T-helper 17 cell (primary cell): Measurements from ENCODE around the gene FAT3. TPM values are rescaled to one million over a fixed set of nuclear protein-coding genes. Genes with fewer than 3 reads are reported as not detected.

Source experiments
- ATAC-seq: fragments of 150-1000 bp; cut with Tn5 transposase; 2 replicates; pipeline ENCODE4 v1.10.0; 2021; ENCODE audit warnings: mild to moderate bottlenecking, moderate library complexity
- DNase-seq, 3 donors: peaks; one replicate each; pipeline versions ENCODE4 v3.0.0 to v3.0.0-alpha.2; 2020 to 2021
- H3K9me3 ChIP-seq: one replicate; pipeline ENCODE4 v1.7.0; 2013; ENCODE audit warnings: low read length, mild to moderate bottlenecking; ENCODE audit not compliant: control insufficient read depth, poor library complexity, severe bottlenecking
- H3K27ac Mint-ChIP-seq: one replicate; pipeline ENCODE4 v1.8.0; 2022; ENCODE audit warnings: mild to moderate bottlenecking, moderate library complexity, mixed read lengths
- H3K27me3 Mint-ChIP-seq: one replicate; pipeline ENCODE4 v1.8.0; 2022; ENCODE audit warnings: mixed read lengths
- H3K36me3 Mint-ChIP-seq: one replicate; pipeline ENCODE4 v1.8.0; 2022; ENCODE audit warnings: low read depth, mixed read lengths
- H3K4me1 Mint-ChIP-seq: one replicate; pipeline ENCODE4 v1.8.0; 2022; ENCODE audit warnings: mild to moderate bottlenecking, mixed read lengths
- H3K4me3 Mint-ChIP-seq: one replicate; pipeline ENCODE4 v1.8.0; 2022; ENCODE audit warnings: mild to moderate bottlenecking, moderate library complexity, mixed read lengths
- total RNA-seq, 4 donors: library from RNA in 2 of 4; stranded (reverse) in 2 of 4; gene quantifications; one replicate each; pipeline ENCODE4 v1.2.3 and lab custom pipeline; 2022 to 2026

The FAT3 gene
- total RNA-seq, 2 donors from 2014 or later: not detected

DNA sequence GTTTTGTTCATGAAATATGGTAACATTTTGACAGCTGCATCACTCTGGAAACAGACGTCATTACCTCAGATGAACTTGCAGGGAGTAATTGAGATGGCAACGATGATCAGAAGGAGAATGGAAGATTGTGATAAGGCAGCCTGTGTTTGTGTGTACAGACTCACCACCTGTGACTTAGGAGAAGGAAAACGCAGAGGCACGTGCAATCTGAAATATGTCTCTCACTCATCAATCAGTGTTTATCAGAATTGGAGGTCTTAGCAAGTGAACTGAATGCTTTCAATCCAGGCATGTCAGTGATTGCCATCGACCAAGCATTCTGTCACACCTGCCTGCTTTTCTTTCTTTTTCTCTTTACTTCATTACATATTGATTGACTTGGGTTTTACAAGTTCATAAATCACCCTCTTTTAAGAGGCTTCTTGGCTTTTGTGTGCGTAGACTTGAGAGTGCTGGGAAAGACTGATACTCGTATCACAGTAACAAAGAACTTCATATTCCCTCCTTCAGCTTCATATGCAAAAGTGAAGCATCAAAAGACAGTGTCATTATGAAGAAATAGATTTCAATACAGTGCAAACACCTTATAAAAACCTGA, 24.6 kb downstream of the FAT3 start:
- H3K27ac Mint-ChIP-seq: no peak overlapping the region
- H3K27me3 Mint-ChIP-seq: no peaks in the 10 kb centered on the region
- ATAC-seq: no peak
- H3K4me1 Mint-ChIP-seq: no peaks in the 10 kb centered on the region
- no peak overlapping the region for H3K4me3 Mint-ChIP-seq
- DNase-seq: no peak
- H3K36me3 Mint-ChIP-seq: no peaks in the 10 kb centered on the region
- H3K9me3 ChIP-seq: no peaks in the 10 kb centered on the region

DNA sequence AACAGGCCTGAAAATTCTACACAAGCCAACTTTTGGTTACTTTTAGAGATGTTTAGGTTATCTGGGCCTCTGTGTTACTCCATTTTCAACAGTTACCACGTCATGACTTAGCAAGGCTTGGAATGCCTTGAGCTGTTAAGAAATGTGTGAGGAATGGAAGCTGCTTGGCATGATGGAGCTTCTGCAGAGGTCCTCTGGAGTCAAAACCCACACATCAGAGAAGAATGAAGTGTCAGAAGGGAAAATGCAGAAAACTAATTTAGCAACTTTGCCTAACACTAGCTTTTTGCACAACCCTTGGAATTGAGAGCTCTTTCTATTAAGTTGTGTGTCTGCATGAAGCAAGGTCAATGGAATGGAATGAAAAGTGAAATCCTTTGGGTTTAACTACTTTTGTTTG, 27.4 kb downstream of the FAT3 start:
- ATAC-seq: no peak
- Mint-ChIP-seq H3K27ac (no peak overlapping the region), H3K4me3 (no peak overlapping the region), H3K36me3 (no peaks in the 10 kb centered on the region), H3K4me1 (no peaks in the 10 kb centered on the region), H3K27me3 (no peaks in the 10 kb centered on the region)
- no peaks in the 10 kb centered on the region for H3K9me3 ChIP-seq
- no peak for DNase-seq

DNA sequence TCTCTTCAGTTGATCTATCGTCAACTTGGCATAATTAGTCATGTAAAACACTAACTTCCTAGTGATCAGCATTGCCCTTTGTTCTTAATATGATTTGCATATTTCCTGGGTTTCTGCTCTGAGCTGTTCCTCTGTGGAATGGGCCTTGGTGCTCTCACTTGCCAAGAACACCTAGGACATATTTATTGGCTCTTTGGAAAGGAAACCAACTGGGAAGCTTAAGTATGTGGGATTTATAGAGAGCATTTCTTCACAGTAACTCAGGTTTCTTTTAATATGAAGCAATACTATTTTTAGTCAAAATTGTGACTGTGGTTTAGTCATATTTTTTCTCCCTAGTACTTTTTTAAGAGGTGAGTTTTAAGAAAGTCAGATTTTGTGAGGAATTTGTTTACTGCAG, 28.8 kb downstream of the FAT3 start:
- Mint-ChIP-seq H3K27ac (no peak overlapping the region), H3K4me1 (no peaks in the 10 kb centered on the region), H3K4me3 (no peak overlapping the region), H3K27me3 (no peaks in the 10 kb centered on the region), H3K36me3 (no peaks in the 10 kb centered on the region)
- no peaks in the 10 kb centered on the region for H3K9me3 ChIP-seq
- ATAC-seq (no peak), DNase-seq (no peak)

DNA sequence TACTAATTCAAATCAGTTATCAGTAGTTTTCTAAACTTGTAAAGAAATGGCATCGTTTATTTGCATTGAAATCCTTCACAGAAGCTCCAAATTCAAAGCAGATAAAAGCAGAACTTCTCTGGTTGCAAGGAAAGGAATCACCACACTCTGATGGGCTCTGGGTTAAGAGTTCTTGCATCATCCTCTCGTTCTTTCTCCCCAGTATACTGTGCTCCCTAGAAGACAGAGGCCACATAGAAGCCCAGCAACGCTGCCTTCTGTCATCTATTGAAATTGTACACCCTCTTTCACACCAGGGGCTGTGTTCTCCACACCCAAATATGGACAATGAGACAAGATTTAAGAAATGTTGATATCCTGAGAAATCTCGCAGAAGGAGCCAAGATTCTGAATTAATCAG, 29.3 kb downstream of the FAT3 start:
- H3K4me1 Mint-ChIP-seq: no peaks in the 10 kb centered on the region
- H3K4me3 Mint-ChIP-seq: no peak overlapping the region
- H3K27me3 Mint-ChIP-seq: no peaks in the 10 kb centered on the region
- H3K9me3 ChIP-seq: no peaks in the 10 kb centered on the region
- no peak overlapping the region for H3K27ac Mint-ChIP-seq
- ATAC-seq (no peak), DNase-seq (no peak)
- H3K36me3 Mint-ChIP-seq: no peaks in the 10 kb centered on the region

GRCh38 chr11:92257536-92257935, 32.9 kb downstream of the FAT3 start:
- H3K9me3 ChIP-seq: no peaks in the 10 kb centered on the region
- DNase-seq (no peak), ATAC-seq (no peak)
- no peaks in the 10 kb centered on the region for H3K36me3 Mint-ChIP-seq
- H3K27ac Mint-ChIP-seq: no peak overlapping the region
- H3K4me1 Mint-ChIP-seq: no peaks in the 10 kb centered on the region
- no peaks in the 10 kb centered on the region for H3K27me3 Mint-ChIP-seq
- no peak overlapping the region for H3K4me3 Mint-ChIP-seq

DNA sequence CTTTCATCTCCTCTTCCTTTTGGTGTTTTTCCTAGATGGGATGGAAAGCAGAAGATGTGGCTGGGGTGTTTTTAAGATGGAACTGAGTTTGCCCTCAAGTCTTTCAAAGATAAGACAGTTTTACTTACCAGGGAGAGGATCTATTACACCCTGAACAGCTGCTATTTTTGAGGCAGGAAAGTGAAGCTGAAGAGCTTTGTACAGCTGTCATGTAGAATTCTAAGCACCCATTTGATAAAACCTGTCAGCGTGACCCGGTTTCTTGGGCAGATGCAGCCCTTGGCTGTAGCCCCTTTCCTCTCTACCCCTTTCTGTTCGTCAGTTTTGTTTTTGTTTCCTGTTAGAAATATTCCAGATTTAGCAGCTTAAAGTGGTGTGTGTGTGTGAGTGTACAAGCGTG, 35.2 kb downstream of the FAT3 start:
- H3K9me3 ChIP-seq: no peaks in the 10 kb centered on the region
- no peaks in the 10 kb centered on the region for H3K4me1 Mint-ChIP-seq
- no peak overlapping the region for H3K4me3 Mint-ChIP-seq
- H3K36me3 Mint-ChIP-seq: no peaks in the 10 kb centered on the region
- H3K27me3 Mint-ChIP-seq: no peaks in the 10 kb centered on the region
- DNase-seq: no peak
- no peak for ATAC-seq
- no peak overlapping the region for H3K27ac Mint-ChIP-seq

DNA sequence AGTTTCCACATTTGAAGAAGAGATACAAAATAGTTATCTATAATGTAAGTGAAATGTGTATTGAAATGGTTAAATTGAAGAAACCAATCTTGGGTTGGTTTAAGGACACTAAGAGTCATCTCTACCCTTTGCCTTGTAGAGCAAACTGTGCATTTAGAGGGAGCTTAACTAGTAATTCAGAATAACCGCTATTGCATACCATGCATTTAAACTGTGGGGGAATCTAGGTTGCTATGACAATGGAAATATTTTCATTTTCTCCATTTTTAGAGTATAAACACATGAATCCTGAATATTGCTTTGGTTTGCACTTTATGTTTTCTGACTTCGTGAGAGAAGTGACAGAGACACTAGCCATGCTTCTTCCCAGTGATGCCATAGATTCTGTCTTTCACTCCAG, 39.7 kb downstream of the FAT3 start:
- no peaks in the 10 kb centered on the region for H3K4me1 Mint-ChIP-seq
- no peaks in the 10 kb centered on the region for H3K9me3 ChIP-seq
- no peak for ATAC-seq
- no peaks in the 10 kb centered on the region for H3K36me3 Mint-ChIP-seq
- no peak overlapping the region for H3K27ac Mint-ChIP-seq
- no peak overlapping the region for H3K4me3 Mint-ChIP-seq
- no peaks in the 10 kb centered on the region for H3K27me3 Mint-ChIP-seq
- no peak for DNase-seq

- no peaks in the 10 kb centered on the region for H3K27me3 Mint-ChIP-seq
- no peak for ATAC-seq
- no peaks in the 10 kb centered on the region for H3K4me1 Mint-ChIP-seq
- no peak overlapping the region for H3K4me3 Mint-ChIP-seq
- no peaks in the 10 kb centered on the region for H3K9me3 ChIP-seq
- no peak overlapping the region for H3K27ac Mint-ChIP-seq
- H3K36me3 Mint-ChIP-seq: no peaks in the 10 kb centered on the region
- DNase-seq: no peak
These were observed 42.2 kb downstream of the FAT3 start for GRCh38 chr11:92266806-92267205.

DNA sequence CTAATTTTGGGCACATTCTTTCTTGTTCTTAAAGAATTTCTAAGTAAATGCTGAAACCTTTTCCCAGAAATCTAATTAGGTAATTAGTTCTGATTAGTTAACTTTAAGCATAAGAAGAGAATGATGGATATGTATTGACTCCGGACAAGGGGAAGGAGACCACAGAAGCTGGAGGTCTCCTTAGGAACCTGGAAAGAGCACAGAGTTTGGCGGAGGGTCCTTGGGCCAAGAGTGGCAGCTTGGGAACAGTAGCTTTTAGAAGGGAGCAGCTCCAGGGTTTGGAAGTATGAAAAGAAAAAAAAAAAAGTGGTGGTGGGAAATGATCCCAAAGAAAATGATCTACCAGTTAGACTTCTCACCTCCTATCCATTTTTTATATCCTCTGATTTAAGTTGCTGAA, 42.7 kb downstream of the FAT3 start:
- Mint-ChIP-seq H3K4me1 (no peaks in the 10 kb centered on the region), H3K27ac (no peak overlapping the region), H3K4me3 (no peak overlapping the region), H3K36me3 (no peaks in the 10 kb centered on the region), H3K27me3 (no peaks in the 10 kb centered on the region)
- no peak for DNase-seq
- ATAC-seq: no peak
- no peaks in the 10 kb centered on the region for H3K9me3 ChIP-seq

DNA sequence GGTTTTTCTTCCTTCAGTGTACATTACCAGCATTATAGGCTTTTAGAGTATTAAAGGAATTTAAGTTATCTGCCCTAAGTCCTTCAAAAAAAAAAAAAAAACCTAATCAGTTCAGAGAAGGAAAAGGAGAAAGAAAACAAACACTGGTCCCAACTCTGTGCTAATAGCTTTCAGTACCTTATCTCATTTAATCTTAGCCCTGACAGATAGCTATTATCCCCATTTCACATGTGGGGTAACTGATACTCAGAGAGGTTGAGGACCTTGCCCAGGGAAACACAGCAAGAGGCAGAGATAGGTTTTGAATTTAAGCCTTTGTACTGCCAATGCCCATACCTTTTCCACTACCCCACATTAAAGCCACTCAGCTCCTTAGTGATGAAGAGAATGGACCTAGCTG, 43.4 kb downstream of the FAT3 start:
- H3K27me3 Mint-ChIP-seq: no peaks in the 10 kb centered on the region
- DNase-seq (no peak), ATAC-seq (no peak)
- H3K4me3 Mint-ChIP-seq: no peak overlapping the region
- H3K9me3 ChIP-seq: no peaks in the 10 kb centered on the region
- no peaks in the 10 kb centered on the region for H3K4me1 Mint-ChIP-seq
- H3K27ac Mint-ChIP-seq: no peak overlapping the region
- no peaks in the 10 kb centered on the region for H3K36me3 Mint-ChIP-seq

GRCh38 chr11:92268546-92268945, 43.9 kb downstream of the FAT3 start:
- H3K4me3 Mint-ChIP-seq: no peak overlapping the region
- no peak for ATAC-seq
- H3K27ac Mint-ChIP-seq: no peak overlapping the region
- no peaks in the 10 kb centered on the region for H3K9me3 ChIP-seq
- no peaks in the 10 kb centered on the region for H3K27me3 Mint-ChIP-seq
- no peaks in the 10 kb centered on the region for H3K4me1 Mint-ChIP-seq
- no peaks in the 10 kb centered on the region for H3K36me3 Mint-ChIP-seq
- no peak for DNase-seq

DNA sequence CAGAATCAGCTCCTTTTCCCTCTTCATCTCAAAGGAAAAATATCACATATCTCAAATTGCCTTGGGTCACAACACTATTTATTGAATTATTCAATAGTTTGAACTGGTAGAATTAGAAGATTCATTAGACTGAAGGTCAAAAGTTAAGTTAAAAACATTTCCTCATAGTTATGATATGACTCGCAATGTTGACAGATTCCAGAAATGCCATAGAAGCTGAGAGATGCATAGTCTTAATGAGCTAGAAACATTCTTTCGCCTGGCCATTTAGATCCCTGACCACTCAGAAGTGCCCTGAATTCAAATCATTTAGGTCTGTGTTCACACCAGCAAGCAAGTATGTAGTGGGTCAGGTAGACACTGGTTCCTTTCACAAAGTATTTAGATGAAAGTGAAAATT, 44.4 kb downstream of the FAT3 start:
- ATAC-seq (no peak), DNase-seq (no peak)
- Mint-ChIP-seq H3K27me3 (no peaks in the 10 kb centered on the region), H3K4me1 (no peaks in the 10 kb centered on the region), H3K36me3 (no peaks in the 10 kb centered on the region), H3K4me3 (no peak overlapping the region), H3K27ac (no peak overlapping the region)
- H3K9me3 ChIP-seq: no peaks in the 10 kb centered on the region

DNA sequence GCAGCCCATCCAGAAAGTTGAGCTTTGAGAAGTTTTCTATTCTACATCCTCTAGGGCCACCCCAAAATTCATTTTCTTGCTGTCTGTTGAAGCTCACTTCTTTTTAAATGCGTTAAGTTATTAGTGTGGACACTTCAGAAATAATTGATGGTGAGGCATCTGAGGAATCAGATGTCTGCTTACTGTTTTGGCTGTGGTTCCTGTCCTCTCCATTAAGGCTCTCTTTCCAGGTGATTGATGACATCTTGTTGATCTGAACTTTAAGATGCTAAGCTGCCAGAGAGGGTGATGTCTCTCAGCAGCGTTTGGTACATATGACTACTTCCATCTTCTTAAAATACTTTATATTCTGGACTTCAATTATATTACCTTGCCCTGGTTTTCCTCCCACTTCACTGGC, 45.2 kb downstream of the FAT3 start:
- no peaks in the 10 kb centered on the region for H3K9me3 ChIP-seq
- H3K27me3 Mint-ChIP-seq: no peaks in the 10 kb centered on the region
- H3K4me1 Mint-ChIP-seq: no peaks in the 10 kb centered on the region
- no peak overlapping the region for H3K4me3 Mint-ChIP-seq
- ATAC-seq (no peak), DNase-seq (no peak)
- H3K27ac Mint-ChIP-seq: no peak overlapping the region
- no peaks in the 10 kb centered on the region for H3K36me3 Mint-ChIP-seq

GRCh38 chr11:92272651-92273050, 48.0 kb downstream of the FAT3 start:
- Mint-ChIP-seq H3K4me3 (no peak overlapping the region), H3K36me3 (no peaks in the 10 kb centered on the region), H3K27me3 (no peaks in the 10 kb centered on the region), H3K27ac (no peak overlapping the region), H3K4me1 (no peaks in the 10 kb centered on the region)
- DNase-seq (no peak), ATAC-seq (no peak)
- H3K9me3 ChIP-seq: no peaks in the 10 kb centered on the region
